Measurements from ENCODE around the gene RPL10A. TPM values are rescaled to one million over a fixed set of nuclear protein-coding genes. Genes with fewer than 3 reads are reported as not detected.

The RPL10A gene
- total and polyA plus RNA-seq, 8 donors, result 858 to 2,634 (median 2,475) TPM

GRCh38 chr6:35489995-35490791, 22.0 kb downstream of the RPL10A start:
- intact Hi-C loops (cut with DNase I), result no loop called here
- peak; percentile 2 for ATAC-seq
- Histone ChIP-seq H3K4me3 (no peak overlapping the region), H3K27me3 (peaks cover 0 to 37% of the 10 kb centered on the region in 2 donors), H3K4me1 (peaks cover 32 to 88% of the 10 kb centered on the region in 2 donors), H3K27ac (peak overlapping the region; percentile 18 to 51), H3K36me3 (no peaks in the 10 kb centered on the region), H3K9me3 (no peaks in the 10 kb centered on the region)
- DNase-seq, result peak in 3 of 4 donors; percentile 70 to 85 (median 80)
- TF ChIP-seq CTCF (IDR thresholded peaks at IDR 0.05), result no peak

DNA sequence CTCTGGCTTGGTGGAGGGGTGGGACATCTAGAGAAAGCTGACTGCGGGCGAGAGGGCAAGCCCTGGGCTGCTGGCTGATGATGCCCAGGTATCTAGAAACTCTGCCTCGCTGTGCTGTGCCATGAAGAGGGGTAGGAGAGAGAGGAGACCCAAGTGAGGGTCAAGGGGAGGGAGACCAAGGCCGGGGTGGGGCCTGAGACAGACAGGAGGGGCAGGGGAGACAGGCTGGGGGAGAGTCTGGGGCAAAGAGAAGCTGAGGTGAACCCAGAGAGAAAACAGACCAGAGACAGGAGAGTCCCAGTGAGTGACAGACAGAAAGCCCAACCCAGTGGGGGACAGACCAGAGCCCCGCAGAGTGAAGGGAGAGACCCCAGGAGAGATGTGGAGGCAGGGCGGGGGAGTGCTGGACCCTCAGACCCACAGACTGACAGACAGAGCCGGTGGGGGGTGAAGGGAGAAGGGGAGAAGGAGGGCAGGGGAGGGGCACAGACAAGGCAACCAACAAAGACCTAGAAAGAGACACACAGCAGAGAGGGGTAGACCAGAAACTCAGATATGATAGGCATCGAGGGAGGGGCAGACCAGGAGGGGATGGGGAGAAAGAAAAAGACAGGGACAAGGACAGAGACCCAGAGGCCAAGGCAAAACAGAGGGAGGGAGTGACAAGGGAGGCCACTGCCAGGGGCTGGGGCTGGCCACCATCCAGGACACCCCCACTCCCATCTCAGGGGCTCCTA, 22.8 kb downstream of the RPL10A start:
- no peak for TF ChIP-seq CTCF (IDR thresholded peaks at IDR 0.05)
- ATAC-seq (no peak), DNase-seq (no peak)
- peaks cover 0 to 45% of the 10 kb centered on the region in 2 donors for H3K27me3 ChIP-seq
- no peak overlapping the region for H3K4me3 ChIP-seq
- no peak overlapping the region for H3K27ac ChIP-seq
- no peaks in the 10 kb centered on the region for H3K36me3 ChIP-seq
- H3K4me1 ChIP-seq, result peaks cover 25 to 88% of the 10 kb centered on the region in 2 donors
- intact Hi-C loops (cut with DNase I), result no loop called here
- H3K9me3 ChIP-seq, result no peaks in the 10 kb centered on the region

- intact Hi-C loops (cut with DNase I), result no loop called here
- peaks cover 0 to 53% of the 10 kb centered on the region in 2 donors for H3K27me3 ChIP-seq
- no peak overlapping the region for H3K27ac ChIP-seq
- no peak for TF ChIP-seq CTCF (IDR thresholded peaks at IDR 0.05)
- DNase-seq, result peak in 1 of 4 donors; percentile 60
- no peaks in the 10 kb centered on the region for H3K36me3 ChIP-seq
- H3K4me1 ChIP-seq, result peaks cover 18 to 82% of the 10 kb centered on the region in 2 donors
- no peak overlapping the region for H3K4me3 ChIP-seq
- no peak for ATAC-seq
- H3K9me3 ChIP-seq, result no peaks in the 10 kb centered on the region
Observed at GRCh38 chr6:35491558-35492257, 23.5 kb downstream of the RPL10A start.

GRCh38 chr6:35492258-35492973, 24.2 kb downstream of the RPL10A start:
- DNase-seq, result peak in 1 of 4 donors; percentile 79
- intact Hi-C loops (cut with DNase I), result no loop called here
- peaks cover 0 to 58% of the 10 kb centered on the region in 2 donors for H3K27me3 ChIP-seq
- no peak overlapping the region for H3K27ac ChIP-seq
- no peaks in the 10 kb centered on the region for H3K36me3 ChIP-seq
- peaks cover 15 to 77% of the 10 kb centered on the region in 2 donors for H3K4me1 ChIP-seq
- no peak overlapping the region for H3K4me3 ChIP-seq
- no peak for ATAC-seq
- no peak for TF ChIP-seq CTCF (IDR thresholded peaks at IDR 0.05)
- no peaks in the 10 kb centered on the region for H3K9me3 ChIP-seq

Data from left lung (tissue), 10 donors.